IMR-90 (cell line): ENCODE measurements around the gene ESF1. TPM values are rescaled to one million over a fixed set of nuclear protein-coding genes. Genes with fewer than 3 reads are reported as not detected.

Experiments
- ATAC-seq: fragments of 200-7000 bp; cut with Tn5 transposase; 2 replicates; pipeline ENCODE4 v1.9.1; 2020; ENCODE audit warnings: low read depth, mild to moderate bottlenecking, moderate library complexity
- BruUV-seq: library from RNA; stranded (reverse); fragments of 400-500 nt; replicated peaks from 2 replicates; lab custom pipeline; 2021; lab: Mats Ljungman, UMichigan
- CTCF ChIA-PET: fragments of 300-600 bp; formaldehyde crosslinking; extraction: SDS; loops from one replicate; lab custom pipeline; 2021; ENCODE audit warnings: antibody characterized with exemption; lab: Yijun Ruan, JAX
- POLR2A ChIA-PET: fragments of 300-600 bp; sonication (Branson Sonifier 250); formaldehyde crosslinking; loops from one replicate; lab custom pipeline; 2022; ENCODE audit warnings: antibody characterized with exemption; ENCODE audit not compliant: unreplicated experiment; lab: Charles Lee
- DNase-seq: peaks from one replicate; pipeline ENCODE4 v3.0.0; 2013
- H2AFZ ChIP-seq: replicated peaks from 2 replicates; pipeline ENCODE3; 2013; ENCODE audit warnings: low read length, mild to moderate bottlenecking; ENCODE audit not compliant: poor library complexity
- H2AK5ac ChIP-seq: 2 replicates; pipeline ENCODE4 v1.6.1; 2013; ENCODE audit warnings: low read depth, low read length, inconsistent platforms
- H2AK9ac ChIP-seq: replicated peaks from 2 replicates; pipeline ENCODE3; 2013; ENCODE audit warnings: mild to moderate bottlenecking, low read depth, low read length, moderate library complexity; ENCODE audit not compliant: poor library complexity
- H2BK120ac ChIP-seq: 2 replicates; pipeline ENCODE4 v1.6.1; 2013; ENCODE audit warnings: low read depth, low read length, inconsistent platforms
- H2BK15ac ChIP-seq: 3 replicates; pipeline ENCODE4 v1.6.1; 2013; ENCODE audit warnings: low read depth, low read length, inconsistent platforms
- H2BK20ac ChIP-seq: 2 replicates; pipeline ENCODE4 v1.6.1; 2013; ENCODE audit warnings: low read depth, mild to moderate bottlenecking, inconsistent platforms, low read length, moderate library complexity
- H2BK5ac ChIP-seq: 2 replicates; pipeline ENCODE4 v1.6.1; 2013; ENCODE audit warnings: mild to moderate bottlenecking, low read depth, low read length, inconsistent platforms; ENCODE audit not compliant: poor library complexity, severe bottlenecking
- H3K14ac ChIP-seq: replicated peaks from 2 replicates; pipeline ENCODE4 v1.6.1; 2013; ENCODE audit warnings: low read depth, low read length, inconsistent platforms
- H3K18ac ChIP-seq: 2 replicates; pipeline ENCODE4 v1.6.1; 2013; ENCODE audit warnings: low read depth, low read length, control low read depth
- H3K23ac ChIP-seq: 2 replicates; pipeline ENCODE4 v1.6.1; 2013; ENCODE audit warnings: low read depth, low read length, inconsistent platforms
- H3K27ac ChIP-seq: 2 replicates; pipeline ENCODE4 v1.5.1; 2013; ENCODE audit warnings: mild to moderate bottlenecking, control low read depth, low read length; ENCODE audit not compliant: insufficient read depth
- H3K27me3 ChIP-seq: 2 replicates; pipeline ENCODE4 v1.6.1; 2013; ENCODE audit warnings: low read length; ENCODE audit not compliant: control insufficient read depth, insufficient read depth
- H3K36me3 ChIP-seq: 2 replicates; pipeline ENCODE4 v1.6.1; 2013; ENCODE audit warnings: low read length, mixed read lengths; ENCODE audit not compliant: control insufficient read depth, insufficient read depth
- H3K4ac ChIP-seq: 2 replicates; pipeline ENCODE4 v1.6.1; 2013; ENCODE audit warnings: low read depth, low read length, inconsistent platforms
- H3K4me1 ChIP-seq: 2 replicates; pipeline ENCODE4 v1.6.1; 2013; ENCODE audit warnings: low read length, mixed read lengths; ENCODE audit not compliant: control insufficient read depth, insufficient read depth
- H3K4me2 ChIP-seq: 2 replicates; pipeline ENCODE4 v1.6.1; 2013; ENCODE audit warnings: low read depth, mild to moderate bottlenecking, control low read depth, low read length, moderate library complexity
- H3K4me3 ChIP-seq: 2 replicates; pipeline ENCODE4 v1.5.1; 2013; ENCODE audit warnings: low read depth, mild to moderate bottlenecking, control low read depth, low read length, moderate library complexity; ENCODE audit not compliant: insufficient read depth
- H3K56ac ChIP-seq: 2 replicates; pipeline ENCODE4 v1.6.1; 2013; ENCODE audit warnings: low read length, inconsistent platforms; ENCODE audit not compliant: insufficient read depth; ENCODE audit errors: extremely low read depth
- H3K79me1 ChIP-seq, 2 experiments: 2 replicates each; pipeline ENCODE4 v1.6.1; 2013; ENCODE audit warnings: low read length in 2 of 2, inconsistent platforms in 1 of 2, low read depth in 1 of 2
- H3K9ac ChIP-seq: 2 replicates; pipeline ENCODE4 v1.6.1; 2013; ENCODE audit warnings: low read depth, low read length, control low read depth
- H3K9me1 ChIP-seq: 2 replicates; pipeline ENCODE4 v1.6.1; 2013; ENCODE audit warnings: low read length, inconsistent platforms; ENCODE audit not compliant: insufficient read depth
- H3K9me3 ChIP-seq: 2 replicates; pipeline ENCODE4 v1.6.1; 2013; ENCODE audit warnings: low read length; ENCODE audit not compliant: control insufficient read depth, insufficient read depth
- H4K20me1 ChIP-seq: 2 replicates; pipeline ENCODE4 v1.6.1; 2013; ENCODE audit warnings: low read length, inconsistent platforms; ENCODE audit not compliant: insufficient read depth
- H4K5ac ChIP-seq: 2 replicates; pipeline ENCODE4 v1.6.1; 2013; ENCODE audit warnings: mild to moderate bottlenecking, low read depth, low read length, control low read depth
- H4K8ac ChIP-seq, 2 experiments: 2 replicates each; pipeline ENCODE4 v1.6.1; 2013; ENCODE audit warnings: low read depth in 2 of 2, low read length in 2 of 2, control low read depth in 1 of 2, inconsistent platforms in 1 of 2
- H4K91ac ChIP-seq: 2 replicates; pipeline ENCODE4 v1.6.1; 2013; ENCODE audit warnings: low read depth, low read length, inconsistent platforms; ENCODE audit not compliant: insufficient read depth
- CTCF ChIP-seq: conservative IDR thresholded peaks from 2 replicates; pipeline ENCODE4 v1.5.1; 2012; ENCODE audit warnings: mild to moderate bottlenecking, low read depth, low read length, improper control_type of control experiment
- MAFK ChIP-seq: IDR thresholded peaks from 2 replicates; pipeline ENCODE4 v1.6.1; 2012; ENCODE audit warnings: low read depth, low read length, improper control_type of control experiment
- MXI1 ChIP-seq: IDR thresholded peaks from 2 replicates; pipeline ENCODE4 v1.6.1; 2012; ENCODE audit warnings: low read depth, mild to moderate bottlenecking, low read length, moderate library complexity, borderline replicate concordance
- RCOR1 ChIP-seq: IDR thresholded peaks from 2 replicates; pipeline ENCODE4 v1.6.1; 2012; ENCODE audit warnings: mild to moderate bottlenecking, low read length, improper control_type of control experiment; ENCODE audit not compliant: insufficient replicate concordance
- dilution Hi-C: fragments of 300-500 bp; cut with HindIII; formaldehyde crosslinking; loops from one replicate; pipeline ENCODE4 v1.14.3; 2018; ENCODE audit warnings: low sequenced_read_pairs; ENCODE audit not compliant: unreplicated experiment
- in situ Hi-C: fragments of 300-500 bp; cut with MboI; formaldehyde crosslinking; loops from 3 replicates; pipeline ENCODE4 v1.14.3; 2019; ENCODE audit warnings: low sequenced_read_pairs, inconsistent platforms, mixed read lengths
- intact Hi-C: fragments of 100-400 bp; cut with micrococcal nuclease; formaldehyde crosslinking; loops from 2 replicates; pipeline ENCODE4 v1.10.0; 2022
- polyA plus RNA-seq, 3 experiments: library from polyadenylated mRNA; depleted of rRNA; stranded (reverse); fragments of >200 nt; gene quantifications; 2 replicates each; pipeline ENCODE4 v1.2.3, GENCODE V29; 2012; ENCODE audit warnings: low replicate concordance in 1 of 3
- total RNA-seq: library from RNA; depleted of rRNA; stranded (reverse); fragments of >200 nt; gene quantifications from 2 replicates; pipeline ENCODE4 v1.2.3, GENCODE V29; 2012

Gene ESF1
- total and polyA plus RNA-seq, 2 of the 4 experiments (the other 2 are of a cell fraction) = 2.6 to 2.7 TPM

GRCh38 chr20:13819885-13820645, 35.3 kb upstream of the ESF1 start (continued):
- TF ChIP-seq RCOR1 = no peak

- no peak overlapping the region for H3K4me2 ChIP-seq
- DNase-seq (peak; percentile 19), ATAC-seq (no peak)
- no peak overlapping the region for H3K9ac ChIP-seq
- no peak overlapping the region for H4K5ac ChIP-seq
- H3K79me1 ChIP-seq = no peaks in the 10 kb centered on the region
- no peak overlapping the region for H3K4ac ChIP-seq
- no peak overlapping the region for H2BK15ac ChIP-seq
- H3K23ac ChIP-seq = no peak overlapping the region
- H3K4me1 ChIP-seq = no peaks in the 10 kb centered on the region
- H4K20me1 ChIP-seq = no peaks in the 10 kb centered on the region
- intact Hi-C loops (no loop called here), dilution Hi-C loops (no loop called here), in situ Hi-C loops (no loop called here)
- H2AK5ac ChIP-seq = no peak overlapping the region
- no peak overlapping the region for H2AFZ ChIP-seq
- no peak overlapping the region for H2BK20ac ChIP-seq
- H3K27me3 ChIP-seq = no peaks in the 10 kb centered on the region
- H3K18ac ChIP-seq = no peak overlapping the region
- no peak overlapping the region for H3K27ac ChIP-seq
- no peak overlapping the region for H2BK120ac ChIP-seq
- BruUV-seq = no TSS peak
- H3K56ac ChIP-seq = no peak overlapping the region
- ChIA-PET POLR2A (no interaction called here), CTCF (no interaction called here)
- H4K91ac ChIP-seq = no peak overlapping the region
- no peak overlapping the region for H3K14ac ChIP-seq
- no peak overlapping the region for H3K4me3 ChIP-seq
- no peaks in the 10 kb centered on the region for H3K9me1 ChIP-seq
- no peaks in the 10 kb centered on the region for H3K9me3 ChIP-seq
- H4K8ac ChIP-seq = no peak overlapping the region
- TF ChIP-seq MXI1 (no peak), CTCF (no peak), MAFK (no peak)
- peaks cover 25% of the 10 kb centered on the region for H3K36me3 ChIP-seq
- H2BK5ac ChIP-seq = no peak overlapping the region
- H2AK9ac ChIP-seq = no peak overlapping the region
These were observed 32.6 kb upstream of the ESF1 start for GRCh38 chr20:13817342-13817741.
